Right lobe of liver (tissue), 6 donors: ENCODE data around the gene YES1. TPM values are rescaled to one million over a fixed set of nuclear protein-coding genes. Genes with fewer than 3 reads are reported as not detected.
"Not testable (repeated sequence)": the region's sequence is repeated elsewhere in the genome, so short reads cannot be mapped to it uniquely, and the experiment has no call there.

Source experiments
- ATAC-seq, 4 donors: fragments of 200-7000 bp; cut with Tn5 transposase; one replicate each; pipeline ENCODE4 v1.9.1; 2020; ENCODE audit warnings: mild to moderate bottlenecking in 4 of 4, moderate library complexity in 4 of 4
- DNase-seq, 3 donors: peaks; one replicate each; pipeline ENCODE4 v3.0.0-alpha.2; 2020
- H3K27ac ChIP-seq, 3 donors: fragments of 200-600 bp; one replicate each; pipeline ENCODE4 v1.8.0; 2022
- H3K27me3 ChIP-seq, 2 donors: fragments of 200-600 bp; one replicate each; pipeline ENCODE4 v1.8.0; 2022
- H3K36me3 ChIP-seq, 4 donors: fragments of 200-600 bp; sonication (generic) in 1 of 4; one replicate each; pipeline versions ENCODE4 v1.5.1 to v1.8.0; 2017 to 2022; ENCODE audit warnings: control low read depth in 1 of 4
- H3K4me1 ChIP-seq, 4 donors: fragments of 200-600 bp; sonication (generic) in 1 of 4; one replicate each; pipeline versions ENCODE4 v1.5.1 to v1.8.0; 2017 to 2022; ENCODE audit warnings: control low read depth in 1 of 4
- H3K4me3 ChIP-seq, 3 donors: fragments of 200-600 bp; one replicate each; pipeline ENCODE4 v1.8.0; 2022
- H3K9me3 ChIP-seq, 4 donors: fragments of 200-600 bp; sonication (generic) in 1 of 4; one replicate each; pipeline versions ENCODE4 v1.5.1 to v1.8.0; 2017 to 2022; ENCODE audit warnings: control low read depth in 1 of 4
- CTCF ChIP-seq, 4 donors: fragments of 200-600 bp in 3 of 4; fragments of 450-650 bp in 1 of 4; IDR thresholded peaks; one replicate each; pipeline versions ENCODE4 v1.5.1 to v1.8.0; 2016 to 2022; ENCODE audit warnings: antibody characterized with exemption in 4 of 4, mild to moderate bottlenecking in 2 of 4
- POLR2A ChIP-seq: fragments of 450-650 bp; IDR thresholded peaks from one replicate; pipeline ENCODE4 v1.6.1; 2017; ENCODE audit warnings: antibody characterized with exemption, mild to moderate bottlenecking
- WGBS: methylation state at CpG from one replicate; pipeline ENCODE4 v1.1.6; 2018; ENCODE audit warnings: low coverage, low lambda C conversion rate; ENCODE audit not compliant: insufficient coverage; ENCODE audit errors: missing lambda C conversion rate; 5-methylcytosine and 5-hydroxymethylcytosine counted together
- intact Hi-C, 2 donors: fragments of 100-400 bp; cut with DNase I; formaldehyde crosslinking; loops; one replicate each; pipeline versions ENCODE4 v1.11.2 to v1.14.1; 2022
- total RNA-seq, 6 experiments: library from RNA; depleted of rRNA in 2 of 6; stranded (reverse); fragments of >200 nt in 2 of 6; fragmentation: NEBNext Ultra II Directional in 3 of 6; extraction: Animal tissue kit (Norgen Biotek cat#: 25700) in 3 of 6; gene quantifications; one replicate each; pipeline versions ENCODE4 v1.1.0 to v1.2.4, GENCODE V29; 2016 to 2023
- donor health status: DM: no; HTN: yes; CAD: no.
- donor health status: DM: no; HTN: no; CAD: no.
- donor health status: DM: no; HTN: no; CAD: no.
- donor health status: DM: no; HTN: yes; CAD: no.
- donor health status: DM: no; HTN: yes; CAD: no.

The YES1 gene
- total RNA-seq, 6 experiments from 2014 or later, result 30.6 to 79.8 (median 43.2) TPM

- peak; percentile 1 to 36 (median 8) for ATAC-seq
Observed at GRCh38 chr18:813172-814071, 1.4 kb upstream of the YES1 start.

GRCh38 chr18:812376-813171 is 532 bp upstream of the YES1 start:
- Histone ChIP-seq H3K36me3 (no peaks in the 10 kb centered on the region), H3K4me3 (peak overlapping the region; percentile 67 to 91 (median 88)), H3K4me1 (peaks cover 0 to 21% (median 4%) of the 10 kb centered on the region in 4 donors), H3K27ac (peak overlapping the region; percentile 86 to 95 (median 94)), H3K27me3 (no peaks in the 10 kb centered on the region), H3K9me3 (no peaks in the 10 kb centered on the region)
- intact Hi-C loops, result no loop called here
- peak; percentile 86 to 89 (median 87) for DNase-seq
- ATAC-seq, result peak; percentile 67 to 87 (median 80)
- TF ChIP-seq POLR2A (peak; percentile 77), CTCF (IDR thresholded peaks at IDR 0.05) (no peak)
- WGBS, result 0% methylated on average over 16 of the region's 66 CpGs

More at GRCh38 chr18:813172-814071, 1.4 kb upstream of the YES1 start:
- TF ChIP-seq POLR2A (no peak), CTCF (IDR thresholded peaks at IDR 0.05) (no peak)
- no peaks in the 10 kb centered on the region for H3K36me3 ChIP-seq
- peaks cover 0 to 16% (median 4%) of the 10 kb centered on the region in 4 donors for H3K4me1 ChIP-seq
- intact Hi-C loops, result no loop called here
- WGBS, result 37% methylated on average over 17 of the region's 18 CpGs
- peak overlapping the region; percentile 67 to 91 (median 88) for H3K4me3 ChIP-seq
- no peaks in the 10 kb centered on the region for H3K27me3 ChIP-seq
- H3K27ac ChIP-seq, result peak overlapping the region; percentile 86 to 95 (median 94)
- H3K9me3 ChIP-seq, result no peaks in the 10 kb centered on the region
- DNase-seq, result no peak

GRCh38 chr18:811182-811891 is 705 bp downstream of the YES1 start:
- TF ChIP-seq POLR2A, result no peak
- TF ChIP-seq CTCF (IDR thresholded peaks at IDR 0.05), result no peak
- Histone ChIP-seq H3K27me3 (no peaks in the 10 kb centered on the region), H3K9me3 (no peaks in the 10 kb centered on the region), H3K27ac (peak overlapping the region; percentile 86 to 95 (median 94)), H3K4me3 (peak overlapping the region; percentile 67 to 91 (median 88)), H3K36me3 (no peaks in the 10 kb centered on the region), H3K4me1 (peaks cover 0 to 21% (median 4%) of the 10 kb centered on the region in 4 donors)
- ATAC-seq (peak in 2 of 4 donors; percentile 0 to 1), DNase-seq (no peak)
- intact Hi-C loops, result no loop called here
- 2% methylated on average over 24 of the region's 30 CpGs for WGBS

- Histone ChIP-seq H3K27me3 (no peaks in the 10 kb centered on the region), H3K27ac (peak overlapping the region in 2 of 3 donors; percentile 86 to 94), H3K4me1 (peaks cover 0 to 30% (median 5%) of the 10 kb centered on the region in 4 donors), H3K36me3 (no peaks in the 10 kb centered on the region), H3K4me3 (peak overlapping the region in 2 of 3 donors; percentile 67 to 91), H3K9me3 (no peaks in the 10 kb centered on the region)
- TF ChIP-seq POLR2A, result no peak
- TF ChIP-seq CTCF (IDR thresholded peaks at IDR 0.05), result peak in 1 of 4 donors; percentile 8
- DNase-seq (no peak), ATAC-seq (no peak)
- 14% methylated on average over 6 of the region's 6 CpGs for WGBS
- intact Hi-C loops, result no loop called here
Observed at GRCh38 chr18:809985-810642, 1.9 kb downstream of the YES1 start.

- ATAC-seq, H3K4me3 ChIP-seq, intact Hi-C loops, H3K9me3 ChIP-seq, H3K36me3 ChIP-seq, DNase-seq, H3K27me3 ChIP-seq: not testable (repeated sequence)
- peak overlapping the region in 1 of 3 donors; percentile 86 for H3K27ac ChIP-seq
- WGBS, result 88% methylated on average over 9 of the region's 11 CpGs
- H3K4me1 ChIP-seq, result peaks cover 0 to 37% (median 6%) of the 10 kb centered on the region in 4 donors
Observed at GRCh38 chr18:809228-809627, 2.8 kb downstream of the YES1 start.
